C4-2B (cell line): ENCODE results near the gene PLEKHD1.
"Not testable (repeated sequence)": the region's sequence is repeated elsewhere in the genome, so short reads cannot be mapped to it uniquely, and the experiment has no call there.

Experiments
- H3K27ac ChIP-seq: fragments of 450-650 bp; 2 replicates; pipeline ENCODE4 v1.5.1; 2017
- ZFX ChIP-seq: fragments of 450-650 bp; IDR thresholded peaks from 2 replicates; pipeline ENCODE4 v1.6.1; 2017
- TF ChIP-seq, protein P1 (sequence below): fragments of 450-650 bp; conservative IDR thresholded peaks from 2 replicates; pipeline ENCODE4 v1.5.1; 2017; ENCODE audit warnings: mild to moderate bottlenecking

The PLEKHD1 gene

DNA sequence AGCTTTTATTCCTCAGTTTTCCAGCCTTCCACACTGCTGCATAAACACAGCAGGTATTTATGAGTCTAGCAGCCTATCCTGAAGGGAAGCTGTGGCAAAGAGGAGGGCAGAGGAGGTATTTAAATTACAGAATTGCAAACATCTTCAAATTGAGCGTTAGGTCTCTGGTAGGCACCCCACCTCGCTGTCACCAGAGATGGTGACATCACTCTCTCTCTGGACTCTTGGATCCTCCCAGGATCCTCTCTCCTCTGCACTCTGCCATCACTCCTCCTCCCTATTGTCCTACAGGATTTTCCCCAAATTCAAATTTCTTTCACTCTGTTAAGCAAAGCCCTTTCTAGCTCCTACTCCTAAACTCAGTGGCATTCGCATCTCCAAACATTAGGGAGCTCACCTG is 6.7 kb downstream of the PLEKHD1 start:
- H3K27ac ChIP-seq, result no peak overlapping the region
- TF ChIP-seq ZFX, result no peak
- TF ChIP-seq, protein P1, sequence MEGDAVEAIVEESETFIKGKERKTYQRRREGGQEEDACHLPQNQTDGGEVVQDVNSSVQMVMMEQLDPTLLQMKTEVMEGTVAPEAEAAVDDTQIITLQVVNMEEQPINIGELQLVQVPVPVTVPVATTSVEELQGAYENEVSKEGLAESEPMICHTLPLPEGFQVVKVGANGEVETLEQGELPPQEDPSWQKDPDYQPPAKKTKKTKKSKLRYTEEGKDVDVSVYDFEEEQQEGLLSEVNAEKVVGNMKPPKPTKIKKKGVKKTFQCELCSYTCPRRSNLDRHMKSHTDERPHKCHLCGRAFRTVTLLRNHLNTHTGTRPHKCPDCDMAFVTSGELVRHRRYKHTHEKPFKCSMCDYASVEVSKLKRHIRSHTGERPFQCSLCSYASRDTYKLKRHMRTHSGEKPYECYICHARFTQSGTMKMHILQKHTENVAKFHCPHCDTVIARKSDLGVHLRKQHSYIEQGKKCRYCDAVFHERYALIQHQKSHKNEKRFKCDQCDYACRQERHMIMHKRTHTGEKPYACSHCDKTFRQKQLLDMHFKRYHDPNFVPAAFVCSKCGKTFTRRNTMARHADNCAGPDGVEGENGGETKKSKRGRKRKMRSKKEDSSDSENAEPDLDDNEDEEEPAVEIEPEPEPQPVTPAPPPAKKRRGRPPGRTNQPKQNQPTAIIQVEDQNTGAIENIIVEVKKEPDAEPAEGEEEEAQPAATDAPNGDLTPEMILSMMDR, result no peak

DNA sequence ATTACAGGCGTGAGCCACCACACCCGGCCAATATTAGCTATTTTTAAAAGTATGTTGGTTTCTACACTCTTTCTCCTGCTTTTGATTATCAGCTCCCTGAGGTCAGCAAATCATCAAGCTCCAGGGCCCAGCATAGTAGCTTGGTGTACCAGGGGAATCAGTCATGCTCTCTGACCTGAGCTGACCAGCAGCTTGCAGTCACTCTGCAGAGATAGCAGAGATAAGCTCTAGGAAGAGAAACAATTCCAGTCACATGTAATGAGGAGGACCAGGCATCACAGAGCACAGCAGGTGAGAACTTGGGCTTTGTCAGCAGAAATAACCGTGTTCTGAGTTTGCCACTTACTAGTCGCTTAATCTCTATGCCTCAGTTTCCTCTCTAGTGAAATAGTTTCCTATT is 8.5 kb downstream of the PLEKHD1 start:
- TF ChIP-seq, protein P1, result no peak
- no peak for TF ChIP-seq ZFX

DNA sequence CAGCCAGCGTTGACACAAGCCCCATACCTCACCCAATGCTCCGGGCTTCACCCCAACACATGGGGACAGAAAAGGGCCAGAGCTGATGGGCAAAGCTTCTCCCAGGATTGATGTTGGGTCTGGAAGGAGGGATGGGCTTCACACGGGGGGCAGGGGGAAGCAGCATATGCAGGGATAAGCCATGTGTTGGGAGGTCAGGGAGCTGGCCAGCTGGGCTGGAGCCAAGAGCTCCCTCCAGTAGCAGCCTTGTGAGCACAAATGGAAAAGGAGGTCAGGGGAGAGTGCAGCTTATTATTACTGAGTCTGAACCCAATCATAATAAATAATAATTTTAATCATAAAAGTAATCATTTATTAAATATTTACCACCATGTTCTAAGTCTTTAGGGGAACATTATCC is 9.3 kb downstream of the PLEKHD1 start:
- no peak overlapping the region for H3K27ac ChIP-seq
- no peak for TF ChIP-seq ZFX
- TF ChIP-seq, protein P1, result no peak

More for the DNA sequence above, 8.5 kb downstream of the PLEKHD1 start:
- no peak overlapping the region for H3K27ac ChIP-seq

DNA sequence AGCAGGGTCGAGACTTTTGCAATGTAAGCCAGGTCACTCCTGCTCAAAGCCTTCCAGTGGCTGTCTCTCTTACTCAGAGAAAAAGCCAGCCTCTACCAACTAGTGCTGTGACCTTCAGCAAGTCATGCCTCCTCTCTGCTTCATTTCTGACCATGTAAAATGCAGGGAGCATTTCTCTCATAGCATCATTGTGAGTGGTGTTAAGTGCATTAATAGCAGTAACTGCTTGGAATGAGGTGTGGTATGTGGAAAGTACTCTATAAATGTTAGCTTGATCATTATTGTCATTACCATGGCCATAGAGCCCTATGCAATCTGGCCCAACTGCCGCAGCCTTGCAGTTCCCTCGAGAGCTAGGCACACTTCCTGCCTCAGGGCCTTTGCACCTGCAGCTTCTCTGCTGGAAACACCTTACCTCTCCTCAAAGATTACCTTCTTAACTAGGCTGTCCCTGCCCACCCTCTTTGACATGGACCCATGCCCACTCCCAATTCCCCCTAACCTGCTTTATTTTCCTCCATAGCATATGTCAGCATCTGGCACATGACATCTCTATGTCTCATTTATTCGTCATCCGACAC is 10.9 kb downstream of the PLEKHD1 start:
- no peak for TF ChIP-seq ZFX
- TF ChIP-seq, protein P1, result no peak
- no peak overlapping the region for H3K27ac ChIP-seq

DNA sequence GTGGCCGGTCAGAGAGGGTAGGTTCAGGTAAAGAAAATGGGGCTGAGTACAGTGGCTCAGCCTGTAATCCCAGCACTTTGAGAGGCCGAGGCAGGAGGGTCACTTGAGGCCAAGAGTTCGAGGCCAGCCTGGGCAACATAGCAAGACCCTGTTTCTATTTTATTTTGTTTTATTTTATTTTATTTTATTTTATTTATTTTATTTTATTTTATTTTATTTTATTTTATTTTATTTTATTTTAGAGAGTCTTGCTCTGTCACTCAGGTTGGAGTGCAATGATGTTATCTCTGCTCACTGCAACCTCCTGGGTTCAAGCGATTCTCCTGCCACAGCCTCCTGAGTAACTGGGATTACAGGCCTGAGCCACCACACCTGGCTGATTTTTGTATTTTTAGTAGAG is 13.3 kb downstream of the PLEKHD1 start:
- not testable (repeated sequence) for H3K27ac ChIP-seq

DNA sequence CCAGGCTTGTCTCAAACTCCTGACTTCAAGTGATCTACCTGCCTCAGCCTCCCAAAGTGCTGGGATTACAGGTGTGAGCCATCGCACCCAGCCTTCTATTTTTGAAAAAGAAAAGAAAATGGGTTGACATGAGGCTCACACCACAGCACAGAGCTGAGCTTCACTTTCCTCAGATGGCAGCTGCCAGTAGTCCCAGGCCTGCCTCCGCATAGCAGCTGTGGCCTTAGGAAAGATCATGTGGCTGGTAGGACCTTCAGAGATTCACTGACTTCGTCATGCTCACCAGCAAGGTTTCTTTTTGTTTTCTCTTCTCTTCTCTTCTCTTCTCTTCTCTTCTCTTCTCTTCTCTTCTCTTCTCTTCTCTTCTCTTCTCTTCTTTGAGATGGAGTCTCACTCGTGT is 13.8 kb downstream of the PLEKHD1 start:
- H3K27ac ChIP-seq, result not testable (repeated sequence)

DNA sequence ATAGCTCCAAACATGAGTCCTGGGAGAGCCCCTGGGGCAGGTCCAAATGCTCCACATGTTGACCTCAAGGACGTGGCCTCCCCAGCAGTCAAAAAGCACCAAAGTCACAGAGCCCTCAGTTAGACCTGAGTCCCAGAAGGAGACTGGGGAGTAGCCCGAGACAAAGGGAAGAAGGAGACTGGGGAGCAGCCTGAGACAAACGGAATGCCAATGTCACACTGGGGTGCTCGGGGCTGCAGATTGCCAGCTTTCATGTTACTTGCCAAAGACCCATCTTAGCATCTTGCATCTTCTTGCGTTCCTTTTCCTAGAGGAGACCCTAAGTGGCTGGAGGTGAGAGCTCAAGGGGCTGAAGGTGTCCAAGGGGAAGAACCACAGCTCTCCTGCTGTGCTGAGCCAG is 14.9 kb downstream of the PLEKHD1 start:
- TF ChIP-seq, protein P1, result no peak
- TF ChIP-seq ZFX, result no peak
- no peak overlapping the region for H3K27ac ChIP-seq

DNA sequence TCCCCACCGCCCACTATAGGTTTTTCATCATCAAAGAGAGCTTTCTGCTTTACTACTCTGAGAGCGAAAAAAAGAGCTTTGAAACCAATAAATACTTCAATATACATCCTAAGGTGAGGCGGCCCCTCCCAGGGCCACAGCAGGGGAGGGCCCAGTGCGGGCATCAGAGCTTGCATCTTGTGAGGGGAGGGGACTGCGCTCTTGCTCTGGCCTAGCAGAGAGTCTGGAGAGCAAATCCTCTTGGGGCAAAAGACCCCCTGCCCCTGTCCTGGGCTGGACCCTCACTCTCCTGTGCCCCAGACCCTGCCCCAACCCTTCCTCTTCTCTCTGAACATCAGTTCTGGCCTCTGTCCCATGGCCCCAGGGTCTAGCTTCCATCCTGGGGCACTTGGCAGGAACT is 15.6 kb downstream of the PLEKHD1 start:
- TF ChIP-seq, protein P1, result no peak
- TF ChIP-seq ZFX, result no peak
- no peak overlapping the region for H3K27ac ChIP-seq
